Activated CD4-positive, alpha-beta T cell treated with anti-CD3 and anti-CD28 coated beads, Interleukin-2, Interleukin-4, amounts not matched to agents 100 ng/mL and 50 ng/mL, durations not matched to agents 16 hours and 8 hours (primary cell): ENCODE results near the gene GYPE.
"Not testable (repeated sequence)": the region's sequence is repeated elsewhere in the genome, so short reads cannot be mapped to it uniquely, and the experiment has no call there.

Source experiments
- DNase-seq: peaks from one replicate; pipeline ENCODE4 v3.0.0-alpha.2; 2020; ENCODE audit warnings: low spot score

GYPE gene

DNA sequence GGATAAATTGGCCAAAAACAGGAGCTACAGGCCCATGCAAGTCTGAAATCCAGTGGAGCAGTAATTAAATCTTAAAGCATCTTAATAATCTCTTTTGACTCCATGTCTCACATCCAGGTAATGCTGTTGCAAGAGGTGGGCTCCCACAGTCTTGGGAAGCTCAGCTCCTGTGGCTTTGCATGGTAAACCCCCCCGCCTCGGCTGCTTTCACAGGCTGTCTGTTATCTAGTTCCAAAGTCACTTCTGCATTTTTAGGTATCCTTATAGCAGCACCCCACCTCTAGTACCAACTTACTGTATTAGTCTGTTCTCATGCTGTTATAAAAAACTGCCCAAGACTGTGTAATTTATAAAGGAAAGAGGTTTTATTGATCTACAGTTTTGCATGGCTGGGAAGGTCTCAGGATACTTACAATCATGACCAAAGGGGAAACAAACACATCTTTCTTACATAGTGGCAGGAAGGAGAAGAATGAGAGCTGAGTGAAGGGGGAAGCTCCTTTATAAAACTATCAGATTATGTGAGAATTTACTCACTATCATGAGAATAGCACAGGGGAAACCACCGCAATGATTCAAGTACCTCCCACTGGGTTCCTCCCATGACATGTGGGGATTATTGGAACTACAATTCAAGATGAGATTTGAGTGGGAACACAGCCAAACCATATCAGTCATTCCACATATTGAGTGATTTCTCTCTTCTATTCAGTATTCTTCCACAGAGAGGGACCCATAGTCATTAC lies 34.7 kb downstream of the GYPE start:
- not testable (repeated sequence) for DNase-seq

DNA sequence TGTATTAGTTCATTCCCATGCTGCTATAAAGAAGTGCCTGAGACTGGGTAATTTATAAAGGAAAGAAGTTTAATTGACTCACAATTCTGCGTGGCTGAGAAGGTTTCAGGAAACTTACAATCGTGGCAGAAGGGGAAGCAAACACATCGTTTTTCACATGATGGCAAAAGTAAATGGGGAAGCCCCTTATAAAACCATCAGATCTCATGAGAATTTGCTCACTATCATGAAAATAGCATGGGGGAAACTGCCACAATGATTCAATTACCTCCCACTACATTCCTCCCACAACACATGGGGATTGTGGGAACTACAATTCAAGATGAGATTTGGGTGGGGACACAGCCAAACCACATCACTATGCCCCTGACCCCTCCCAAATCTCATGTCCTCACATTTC lies 35.4 kb downstream of the GYPE start:
- not testable (repeated sequence) for DNase-seq

DNA sequence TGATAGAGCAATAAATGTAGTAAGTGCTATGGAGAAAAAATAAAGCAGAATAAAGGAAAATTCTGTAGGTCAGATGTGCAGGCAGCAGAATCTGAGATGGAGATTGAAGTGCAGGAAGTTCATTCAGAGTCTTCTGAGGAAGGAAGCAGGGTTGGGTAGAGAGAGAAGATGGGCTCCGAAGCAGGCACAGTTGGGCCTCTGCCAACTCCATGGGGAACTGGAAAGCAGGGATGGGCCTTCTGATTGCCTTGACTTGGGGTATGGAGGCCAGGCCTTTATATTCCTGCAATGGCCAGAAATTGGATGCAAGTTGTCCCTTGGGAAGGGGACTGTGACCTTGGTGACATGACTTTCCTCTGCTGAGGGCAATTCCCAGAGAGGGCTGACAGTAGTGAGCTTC lies 42.6 kb downstream of the GYPE start:
- DNase-seq = not testable (repeated sequence)

DNA sequence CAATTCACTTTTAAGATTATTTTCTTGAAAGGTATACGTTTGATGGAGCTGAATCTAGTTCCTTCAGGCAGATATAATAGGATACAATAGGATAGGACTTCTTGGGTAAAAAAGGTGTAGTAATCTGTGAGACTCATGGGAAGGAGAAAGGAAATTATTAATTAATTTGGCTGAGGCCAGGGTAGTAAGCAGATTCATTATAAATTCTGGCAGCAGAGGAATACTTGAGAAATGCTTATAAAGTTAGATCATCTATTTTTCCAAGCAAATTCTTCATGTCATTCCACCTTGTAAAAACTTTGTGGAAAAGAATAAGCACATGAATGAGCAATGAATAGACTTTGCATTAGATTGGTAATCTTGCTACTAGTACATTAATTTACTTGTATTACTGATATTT lies 46.9 kb downstream of the GYPE start:
- no peak for DNase-seq

DNA sequence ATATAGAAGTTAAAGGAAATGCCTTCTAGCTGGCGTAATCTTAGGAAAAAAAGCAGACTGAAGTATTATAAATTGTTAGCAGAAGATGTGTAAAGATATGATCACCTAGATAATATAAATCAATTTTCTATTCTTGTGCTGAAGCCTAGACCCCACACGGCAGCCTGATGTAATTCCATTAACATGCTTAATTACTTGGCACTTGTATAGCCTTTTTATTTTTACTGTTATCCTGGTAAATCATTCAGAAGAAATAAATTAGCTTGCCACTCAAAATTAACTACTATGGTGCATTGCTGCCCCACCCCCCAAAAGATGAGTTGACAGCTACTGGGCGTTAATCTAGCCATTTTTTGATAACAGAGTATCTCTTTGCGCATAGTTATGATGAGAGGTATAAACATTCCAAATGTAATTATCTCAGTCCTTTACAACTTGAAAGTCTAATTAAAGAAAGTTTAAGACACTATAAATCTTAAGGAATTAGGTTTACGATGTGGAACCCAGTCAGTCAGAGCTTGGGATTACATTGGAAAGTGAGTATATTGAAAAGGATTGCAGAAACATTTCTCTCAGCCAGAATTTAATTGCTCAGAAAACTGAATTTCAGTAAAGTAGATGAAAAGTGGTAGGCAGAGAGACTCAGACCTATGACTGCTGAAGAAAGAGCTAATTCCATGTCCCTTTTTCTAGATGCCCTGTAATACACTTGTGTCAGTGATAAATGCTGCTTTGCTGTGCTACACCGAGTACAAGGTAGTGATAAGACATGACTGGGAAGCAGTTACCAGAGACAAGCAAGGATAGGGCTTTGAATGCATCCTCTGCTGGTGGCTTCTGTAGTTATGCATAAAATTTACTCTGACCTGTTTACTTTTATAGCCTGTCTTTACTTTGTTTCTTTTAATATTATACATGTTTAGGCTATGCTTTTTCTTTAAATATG lies 47.7 kb downstream of the GYPE start:
- not testable (repeated sequence) for DNase-seq

DNA sequence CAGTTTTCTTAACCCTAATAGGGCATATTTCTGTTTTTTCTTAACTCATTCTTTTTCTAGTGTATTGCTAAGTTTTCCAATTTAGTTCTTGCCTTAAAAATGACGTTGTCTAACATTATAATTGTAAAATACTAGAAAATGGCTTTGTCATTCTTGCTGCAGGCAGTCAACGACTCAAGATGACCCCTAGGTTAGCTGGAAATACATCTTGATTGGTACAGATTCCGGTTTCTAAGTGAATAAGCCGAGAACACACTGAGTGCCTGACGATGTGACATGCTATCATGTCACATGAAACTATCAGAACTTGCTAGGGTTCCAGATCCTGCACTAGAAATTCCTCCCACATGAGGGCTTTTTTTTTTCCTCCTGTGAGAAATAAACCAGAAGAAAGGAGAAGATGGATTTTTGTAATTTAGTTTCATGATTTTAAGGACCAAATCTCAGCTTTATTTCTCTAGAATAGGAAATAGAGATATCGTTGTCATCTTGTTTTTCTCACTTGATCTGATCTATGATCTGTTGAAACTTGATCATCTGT lies 49.3 kb downstream of the GYPE start:
- DNase-seq = not testable (repeated sequence)

DNA sequence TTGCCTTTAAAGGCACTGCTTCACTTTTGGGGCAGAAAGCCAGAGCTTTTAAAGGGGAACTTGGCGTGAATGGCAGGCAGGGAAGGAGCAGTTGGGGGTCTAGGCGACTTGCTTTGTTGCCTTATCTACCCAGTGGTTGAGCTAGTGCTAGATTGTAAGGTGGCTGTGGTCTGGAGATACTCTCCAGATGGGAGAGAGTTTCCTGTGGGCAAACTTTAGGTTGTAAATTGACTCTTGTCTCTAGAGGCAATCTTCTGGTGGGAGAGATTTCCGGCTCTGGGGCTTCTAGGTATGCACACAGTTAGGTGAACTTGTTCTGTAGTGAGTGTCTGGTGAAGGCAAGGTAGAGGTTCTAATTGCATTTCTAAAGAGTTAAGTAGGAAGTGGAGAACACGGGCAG lies 50.7 kb downstream of the GYPE start:
- not testable (repeated sequence) for DNase-seq

DNA sequence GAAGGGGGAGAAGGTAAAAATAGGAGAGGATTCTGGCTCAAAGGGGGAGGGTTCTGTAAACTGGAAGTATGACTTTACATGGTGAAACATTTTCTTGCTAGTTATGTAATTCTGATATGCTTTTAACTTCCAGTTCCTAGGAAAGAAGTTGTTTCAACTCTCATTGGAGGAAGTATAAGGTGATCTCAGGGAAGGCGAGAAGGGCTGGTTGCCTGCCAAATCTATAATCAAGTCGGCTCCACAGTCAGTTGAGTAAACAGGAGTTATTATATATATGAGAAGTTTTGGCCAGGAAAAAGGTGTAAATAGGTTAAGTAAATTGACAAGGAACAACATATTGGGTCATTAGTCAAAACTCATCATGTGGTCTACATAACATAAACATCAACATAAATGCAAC lies 56.1 kb downstream of the GYPE start:
- DNase-seq = not testable (repeated sequence)

DNA sequence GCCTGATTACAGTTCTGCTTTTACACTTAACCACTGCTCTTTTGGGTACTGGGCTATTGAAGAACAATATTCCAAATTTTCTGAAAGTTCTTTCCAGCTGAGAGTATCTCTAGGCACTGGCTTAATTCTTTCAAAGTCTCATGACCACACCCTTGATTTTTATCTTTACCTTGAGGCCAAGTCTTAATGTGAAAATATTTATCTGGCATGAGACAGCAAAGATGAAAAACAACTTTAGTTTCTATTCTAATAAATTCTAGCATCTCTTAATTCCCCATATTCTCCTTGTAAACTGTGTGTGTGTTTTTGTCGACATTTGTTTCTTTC lies 61.9 kb downstream of the GYPE start:
- DNase-seq = not testable (repeated sequence)

DNA sequence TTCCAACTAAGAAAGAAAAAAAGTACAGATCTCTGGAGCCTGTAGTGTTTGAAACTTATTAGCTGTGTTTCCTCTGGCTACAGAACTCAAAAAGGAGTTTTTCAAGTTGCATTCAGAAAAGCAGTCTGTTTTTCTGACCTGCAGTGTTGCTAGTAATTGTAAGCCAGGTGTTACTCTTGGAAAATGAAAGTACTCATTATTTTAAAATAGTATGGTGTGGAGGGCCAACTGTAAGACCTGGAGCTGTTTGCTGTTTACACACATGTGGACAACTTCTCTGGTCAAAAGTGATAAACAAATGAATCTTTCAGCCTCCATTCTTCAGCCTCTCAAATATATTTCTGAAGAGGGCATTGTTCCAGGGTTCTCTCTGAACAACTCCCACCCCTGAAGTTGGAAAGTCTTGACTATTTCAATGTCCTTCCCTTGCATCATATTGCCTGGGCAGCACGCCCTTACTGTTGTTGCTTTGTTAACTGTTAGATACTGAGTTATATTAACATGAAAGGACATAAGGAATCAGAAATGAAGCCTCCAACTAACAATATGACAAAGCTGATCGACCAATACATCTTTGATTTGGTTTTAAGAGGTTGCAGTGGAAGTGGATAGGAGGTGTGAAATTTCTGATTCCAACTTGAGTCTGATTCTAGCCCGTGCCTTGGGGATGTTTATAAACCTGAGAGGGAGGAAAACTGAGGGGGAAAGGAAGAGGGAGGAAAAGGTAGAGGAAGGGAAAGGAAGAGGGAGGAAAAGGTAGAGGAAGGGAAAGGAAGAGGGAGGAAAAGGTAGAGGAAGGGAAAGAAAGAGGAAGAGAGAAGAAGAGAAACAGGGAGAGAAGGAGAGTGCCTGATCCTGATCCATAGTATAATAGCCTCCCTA lies 62.5 kb downstream of the GYPE start:
- not testable (repeated sequence) for DNase-seq

DNA sequence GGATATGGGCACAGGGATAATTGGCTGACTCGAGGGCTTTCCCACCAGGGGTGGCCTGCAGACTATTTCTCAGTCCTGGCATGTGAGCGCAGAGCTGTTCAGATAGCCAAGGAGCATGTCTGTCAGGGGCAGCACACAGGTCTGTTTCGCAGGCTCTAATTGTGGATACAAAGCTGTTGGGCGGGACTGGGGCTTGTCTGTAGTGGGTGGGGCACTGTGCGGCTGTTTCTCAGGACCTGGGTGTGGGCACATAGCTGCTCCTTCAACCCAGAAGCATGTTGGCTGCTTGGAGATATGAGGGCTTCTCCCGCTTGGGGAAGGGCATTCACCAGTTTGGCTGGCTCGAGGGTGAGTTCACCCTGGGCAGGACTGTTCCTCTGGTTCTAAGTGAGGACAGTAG lies 65.9 kb downstream of the GYPE start:
- not testable (repeated sequence) for DNase-seq

DNA sequence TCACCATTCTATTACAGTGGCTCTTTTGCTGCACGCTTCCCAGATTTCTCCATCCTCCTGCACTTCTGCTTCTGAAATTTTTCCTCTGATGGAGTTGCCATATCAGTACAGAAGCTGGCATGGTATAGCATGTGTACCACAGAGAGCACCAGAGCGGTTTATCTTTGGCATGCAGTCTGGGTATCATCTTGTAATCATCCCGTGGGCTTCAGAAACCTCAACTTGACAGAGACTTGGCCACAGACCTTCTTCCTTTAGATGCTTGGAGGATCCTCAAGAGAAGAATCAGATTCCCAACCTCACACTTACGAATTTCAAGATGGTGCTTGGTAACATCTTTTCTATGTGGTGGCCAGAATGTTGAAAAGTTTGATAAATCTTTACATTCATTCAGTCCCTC lies 71.2 kb downstream of the GYPE start:
- DNase-seq = not testable (repeated sequence)

DNA sequence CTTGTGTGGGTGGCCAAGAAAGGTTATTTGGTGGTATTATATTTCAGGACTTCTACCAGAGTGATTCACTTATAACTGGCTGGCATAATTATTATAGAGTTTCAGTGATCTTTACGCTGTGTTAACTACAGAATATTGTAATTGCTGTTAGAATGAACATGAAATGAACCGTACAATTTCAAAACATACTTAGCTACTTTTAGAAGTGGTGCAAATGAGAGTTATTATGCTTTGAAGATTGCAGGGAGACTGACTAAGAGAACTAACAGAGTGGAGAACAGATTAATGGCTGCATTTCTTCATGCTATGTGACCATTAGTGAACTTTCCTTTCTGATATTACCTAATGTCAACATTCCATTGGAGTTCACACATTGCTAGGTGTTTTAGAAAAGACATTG lies 71.7 kb downstream of the GYPE start:
- not testable (repeated sequence) for DNase-seq

DNA sequence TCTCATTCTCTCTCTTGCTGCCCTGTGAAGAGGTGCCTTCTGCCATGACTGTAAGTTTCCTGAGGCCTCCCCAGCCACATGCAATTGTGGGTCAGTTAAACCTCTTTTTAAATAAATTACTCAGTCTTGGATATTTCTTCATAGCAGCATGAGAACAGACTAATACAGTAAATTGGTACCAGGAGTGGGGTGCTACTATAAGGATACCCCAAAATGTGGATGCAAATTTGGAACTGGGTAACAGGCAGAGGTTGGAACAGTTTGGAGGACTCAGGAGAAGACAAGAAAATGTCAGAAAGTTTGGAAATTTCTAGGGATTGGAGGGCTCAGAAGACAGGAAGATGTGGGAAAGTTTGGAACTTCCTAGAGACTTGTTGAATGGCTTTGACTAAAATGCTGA lies 74.8 kb downstream of the GYPE start:
- DNase-seq = not testable (repeated sequence)

DNA sequence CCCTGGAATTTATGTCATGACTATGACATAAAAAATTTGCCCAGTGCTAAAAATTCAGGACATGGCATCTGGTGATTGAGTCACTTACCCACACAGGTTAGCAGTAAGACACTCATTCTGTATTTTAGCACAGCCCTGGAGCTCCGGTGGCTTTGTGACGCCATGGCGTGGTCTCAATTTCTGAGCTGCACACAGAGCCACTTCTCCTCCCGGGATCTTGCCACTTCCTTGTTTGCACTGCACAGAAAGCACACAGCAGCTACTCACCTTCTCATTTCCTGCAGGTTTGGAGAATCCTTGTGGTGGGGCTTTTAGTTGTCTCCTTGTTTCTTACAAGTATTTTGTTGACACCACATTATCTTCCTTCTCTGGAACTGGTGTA lies 76.1 kb downstream of the GYPE start:
- not testable (repeated sequence) for DNase-seq
